Heart left ventricle (tissue), 13 donors: ENCODE measurements around the gene SWAP70.

ENCODE experiments used
- POLR2A ChIP-seq, 2 donors: fragments of 450-650 bp; IDR thresholded peaks; one replicate each; pipeline ENCODE4 v1.6.1; 2017; ENCODE audit warnings: antibody characterized with exemption in 2 of 2, mild to moderate bottlenecking in 2 of 2, moderate library complexity in 2 of 2
- TF ChIP-seq, protein P1 (sequence below), 12 donors: fragments of 200-600 bp; sonication (generic) in 4 of 12; IDR thresholded peaks; one replicate each; pipeline versions ENCODE4 v1.5.0 to v1.8.0; 2018 to 2022; ENCODE audit warnings: antibody characterized with exemption in 12 of 12, mild to moderate bottlenecking in 5 of 12
- donor health status: ischemic (EF 13 %, LVEDD 7.1; RV severe dilation, severe dysfunction).
- donor health status: DM: no; HTN: yes; CAD: no.
- donor health status: DM: no; HTN: no; CAD: no.
- donor health status: ischemic (EF 25% LVEDD 6.9; RV normal size, moderate dysfunction).
- donor health status: ischemic (EF 25% LVEDD 5.7; RV mildly dilated, moderate dysfunction).
- donor health status: ischemic (EF 35%, LVEDD 5.7; RV mildly dilated, moderate dysfunction).
- donor health status: nonischemic (EF 11% LVEDD 7.7; RV severe dilation, severe dysfunction).
- donor health status: DM: yes; HTN: yes; CAD: no.
- donor health status: PGD.
- donor health status: ischemic (EF 29% LVEDD 5.4; RV normal size, mild dysfunction).
- donor health status: nonischemic (EF 23%, LVEDD 6.1; RV moderate dilation, normal function).

DNA sequence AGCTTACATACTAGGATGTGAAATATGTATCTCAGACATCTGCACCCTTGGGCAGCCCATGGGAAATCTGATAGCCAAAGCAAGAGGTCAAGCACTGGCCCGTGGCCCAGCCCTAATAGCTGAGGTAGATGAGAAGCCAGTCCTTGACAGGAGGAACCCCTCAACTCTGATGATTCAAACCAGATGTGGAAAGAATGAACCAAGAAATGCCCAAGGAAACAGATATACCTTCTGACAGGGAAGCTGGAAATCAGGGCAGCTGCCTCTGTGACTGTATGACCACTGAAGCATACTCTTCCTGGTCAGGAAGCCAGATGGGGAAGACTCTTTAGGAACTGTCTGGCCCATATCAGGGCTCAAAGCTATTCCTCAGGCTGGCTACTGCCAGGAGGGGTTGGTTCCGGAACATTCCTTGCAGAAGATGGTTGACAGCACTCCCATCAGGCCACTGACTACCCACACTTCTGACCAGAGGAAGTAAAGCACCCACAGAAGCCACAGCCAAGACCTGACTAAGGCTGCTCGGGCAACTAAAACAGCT, 124.2 kb downstream of the SWAP70 start:
- TF ChIP-seq, protein P1, sequence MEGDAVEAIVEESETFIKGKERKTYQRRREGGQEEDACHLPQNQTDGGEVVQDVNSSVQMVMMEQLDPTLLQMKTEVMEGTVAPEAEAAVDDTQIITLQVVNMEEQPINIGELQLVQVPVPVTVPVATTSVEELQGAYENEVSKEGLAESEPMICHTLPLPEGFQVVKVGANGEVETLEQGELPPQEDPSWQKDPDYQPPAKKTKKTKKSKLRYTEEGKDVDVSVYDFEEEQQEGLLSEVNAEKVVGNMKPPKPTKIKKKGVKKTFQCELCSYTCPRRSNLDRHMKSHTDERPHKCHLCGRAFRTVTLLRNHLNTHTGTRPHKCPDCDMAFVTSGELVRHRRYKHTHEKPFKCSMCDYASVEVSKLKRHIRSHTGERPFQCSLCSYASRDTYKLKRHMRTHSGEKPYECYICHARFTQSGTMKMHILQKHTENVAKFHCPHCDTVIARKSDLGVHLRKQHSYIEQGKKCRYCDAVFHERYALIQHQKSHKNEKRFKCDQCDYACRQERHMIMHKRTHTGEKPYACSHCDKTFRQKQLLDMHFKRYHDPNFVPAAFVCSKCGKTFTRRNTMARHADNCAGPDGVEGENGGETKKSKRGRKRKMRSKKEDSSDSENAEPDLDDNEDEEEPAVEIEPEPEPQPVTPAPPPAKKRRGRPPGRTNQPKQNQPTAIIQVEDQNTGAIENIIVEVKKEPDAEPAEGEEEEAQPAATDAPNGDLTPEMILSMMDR (IDR thresholded peaks at IDR 0.05) = no peak
- no peak for TF ChIP-seq POLR2A (IDR thresholded peaks at IDR 0.05)
